ENCODE measurements around the gene MAP1B.

GRCh38 chr5:72076621-72077300 lies 30.5 kb upstream of the MAP1B start:
- TF ChIP-seq CTCF (IDR thresholded peaks at IDR 0.05), result no peak
- no peak for TF ChIP-seq MYC (IDR thresholded peaks at IDR 0.05; ENCODE audit: borderline replicate concordance, low read length)
- TF ChIP-seq SMC3 (IDR thresholded peaks at IDR 0.05), result no peak
